ENCODE measurements around the gene FBRS. TPM values are rescaled to one million over a fixed set of nuclear protein-coding genes. Genes with fewer than 3 reads are reported as not detected.
A peak's percentile ranks its signal among the peaks of the same experiment; 100 is the strongest.

Gene FBRS
- total and polyA plus RNA-seq, 2 donors from 2014 or later, result 26.3 to 66.2 TPM

GRCh38 chr16:30715750-30716445, 57.7 kb downstream of the FBRS start:
- no peak for FAIRE-seq
- no peak overlapping the region for H3K9ac ChIP-seq (ENCODE audit: low read length in 3 of 3)
- H3K9me3 ChIP-seq (ENCODE audit: control insufficient read depth in 2 of 3, insufficient read depth in 1 of 3, low read length in 3 of 3), result no peaks in the 10 kb centered on the region
- peak in 1 of 5 donors; percentile 37 for DNase-seq
- H3K27ac ChIP-seq (ENCODE audit: low read depth in 2 of 2, low read length in 2 of 2), result no peak overlapping the region
- H3K27me3 ChIP-seq (ENCODE audit: control insufficient read depth, insufficient read depth, low read length), result no peaks in the 10 kb centered on the region
- H3K4me3 ChIP-seq (ENCODE audit: low read length in 3 of 3), result no peak overlapping the region
- intact Hi-C loops (cut with DNase I), result no loop called here
- no peak for TF ChIP-seq CTCF (IDR thresholded peaks at IDR 0.05; ENCODE audit: borderline replicate concordance, extremely low read depth, insufficient read depth)
- H3K36me3 ChIP-seq (ENCODE audit: control insufficient read depth in 2 of 3, insufficient read depth in 3 of 3, low read length in 3 of 3), result peaks cover 24 to 76% (median 60%) of the 10 kb centered on the region in 3 donors
- H3K4me1 ChIP-seq (ENCODE audit: control insufficient read depth in 2 of 3, insufficient read depth in 2 of 3, low read depth in 1 of 3, low read length in 3 of 3), result no peaks in the 10 kb centered on the region

- H3K9ac ChIP-seq (ENCODE audit: low read length in 3 of 3), result no peak overlapping the region
- FAIRE-seq (no peak), DNase-seq (peak in 1 of 5 donors; percentile 48)
- H3K36me3 ChIP-seq (ENCODE audit: control insufficient read depth in 2 of 3, insufficient read depth in 3 of 3, low read length in 3 of 3), result peaks cover 8 to 79% (median 59%) of the 10 kb centered on the region in 3 donors
- no peak for TF ChIP-seq CTCF (IDR thresholded peaks at IDR 0.05; ENCODE audit: borderline replicate concordance, extremely low read depth, insufficient read depth)
- intact Hi-C loops (cut with DNase I), result no loop called here
- H3K4me3 ChIP-seq (ENCODE audit: low read length in 3 of 3), result no peak overlapping the region
- no peaks in the 10 kb centered on the region for H3K27me3 ChIP-seq (ENCODE audit: control insufficient read depth, insufficient read depth, low read length)
- no peak overlapping the region for H3K27ac ChIP-seq (ENCODE audit: low read depth in 2 of 2, low read length in 2 of 2)
- no peaks in the 10 kb centered on the region for H3K9me3 ChIP-seq (ENCODE audit: control insufficient read depth in 2 of 3, insufficient read depth in 1 of 3, low read length in 3 of 3)
- H3K4me1 ChIP-seq (ENCODE audit: control insufficient read depth in 2 of 3, insufficient read depth in 2 of 3, low read depth in 1 of 3, low read length in 3 of 3), result no peaks in the 10 kb centered on the region
Measured at GRCh38 chr16:30720086-30720485, 61.9 kb downstream of the FBRS start.

Other genes with a start within 250 kb of the FBRS start
- 39.1 TPM for gene DCTPP1, start 228.4 kb upstream of the FBRS start, total RNA-seq
- gene DCTPP1, start 228.4 kb upstream of the FBRS start, polyA plus RNA-seq (ENCODE audit: insufficient read depth, low read depth, low replicate concordance), result 64.7 TPM
- gene SEPHS2, start 212.6 kb upstream of the FBRS start, total RNA-seq, result 82.3 TPM
- gene SEPHS2, start 212.6 kb upstream of the FBRS start, polyA plus RNA-seq (ENCODE audit: insufficient read depth, low read depth, low replicate concordance), result 137 TPM
- 19.6 TPM for gene ITGAL, start 185.7 kb upstream of the FBRS start, total RNA-seq
- 0.56 TPM for gene ITGAL, start 185.7 kb upstream of the FBRS start, polyA plus RNA-seq (ENCODE audit: insufficient read depth, low read depth, low replicate concordance)
- gene ZNF768, start 131.9 kb upstream of the FBRS start, total RNA-seq, result 36.2 TPM
- gene ZNF768, start 131.9 kb upstream of the FBRS start, polyA plus RNA-seq (ENCODE audit: insufficient read depth, low read depth, low replicate concordance), result 46.9 TPM
- gene ZNF747, start 123.6 kb upstream of the FBRS start, total RNA-seq, result 11.6 TPM
- gene ZNF747, start 123.6 kb upstream of the FBRS start, polyA plus RNA-seq (ENCODE audit: insufficient read depth, low read depth, low replicate concordance), result 10.1 TPM
- 11.9 TPM for gene ZNF764, start 100.1 kb upstream of the FBRS start, total RNA-seq
- gene ZNF764, start 100.1 kb upstream of the FBRS start, polyA plus RNA-seq (ENCODE audit: insufficient read depth, low read depth, low replicate concordance), result 4.4 TPM
- gene ZNF688, start 86.7 kb upstream of the FBRS start, total RNA-seq, result 16.7 TPM
- 32.7 TPM for gene ZNF688, start 86.7 kb upstream of the FBRS start, polyA plus RNA-seq (ENCODE audit: insufficient read depth, low read depth, low replicate concordance)
- gene ZNF785, start 72.7 kb upstream of the FBRS start, total RNA-seq, result 18.5 TPM
- 6.3 TPM for gene ZNF785, start 72.7 kb upstream of the FBRS start, polyA plus RNA-seq (ENCODE audit: insufficient read depth, low read depth, low replicate concordance)
- gene ZNF689, start 48.0 kb upstream of the FBRS start, total RNA-seq, result 9.0 TPM
- gene ZNF689, start 48.0 kb upstream of the FBRS start, polyA plus RNA-seq (ENCODE audit: insufficient read depth, low read depth, low replicate concordance), result 3.9 TPM
- 51.6 TPM for gene PRR14, start 7.5 kb upstream of the FBRS start, total RNA-seq
- 44.2 TPM for gene PRR14, start 7.5 kb upstream of the FBRS start, polyA plus RNA-seq (ENCODE audit: insufficient read depth, low read depth, low replicate concordance)
- 71.9 TPM for gene SRCAP, start 40.7 kb downstream of the FBRS start, total RNA-seq
- gene SRCAP, start 40.7 kb downstream of the FBRS start, polyA plus RNA-seq (ENCODE audit: insufficient read depth, low read depth, low replicate concordance), result 1.6 TPM
- gene PHKG2, start 90.0 kb downstream of the FBRS start, total RNA-seq, result 27.8 TPM
- gene PHKG2, start 90.0 kb downstream of the FBRS start, polyA plus RNA-seq (ENCODE audit: insufficient read depth, low read depth, low replicate concordance), result 34.9 TPM
- gene CFAP119, start 103.6 kb downstream of the FBRS start, total RNA-seq, result 12.2 TPM
- 13.5 TPM for gene CFAP119, start 103.6 kb downstream of the FBRS start, polyA plus RNA-seq (ENCODE audit: insufficient read depth, low read depth, low replicate concordance)
- 109 TPM for gene RNF40, start 103.9 kb downstream of the FBRS start, total RNA-seq
- 74.3 TPM for gene RNF40, start 103.9 kb downstream of the FBRS start, polyA plus RNA-seq (ENCODE audit: insufficient read depth, low read depth, low replicate concordance)
- gene ZNF629, start 128.8 kb downstream of the FBRS start, total RNA-seq, result 19.8 TPM
- gene ZNF629, start 128.8 kb downstream of the FBRS start, polyA plus RNA-seq (ENCODE audit: insufficient read depth, low read depth, low replicate concordance), result 8.1 TPM
- gene BCL7C, start 235.6 kb downstream of the FBRS start, total RNA-seq, result 40.0 TPM
- 77.9 TPM for gene BCL7C, start 235.6 kb downstream of the FBRS start, polyA plus RNA-seq (ENCODE audit: insufficient read depth, low read depth, low replicate concordance)
- 7.3 TPM for gene CTF1, start 238.2 kb downstream of the FBRS start, total RNA-seq
- 13.0 TPM for gene CTF1, start 238.2 kb downstream of the FBRS start, polyA plus RNA-seq (ENCODE audit: insufficient read depth, low read depth, low replicate concordance)